Measurements from ENCODE around the gene BORCS5. TPM values are rescaled to one million over a fixed set of nuclear protein-coding genes. Genes with fewer than 3 reads are reported as not detected.
"Not testable (repeated sequence)": the region's sequence is repeated elsewhere in the genome, so short reads cannot be mapped to it uniquely, and the experiment has no call there.

Gene BORCS5
- total RNA-seq, 1 donor from 2014 or later, result 14.4 TPM

- peaks cover 6% of the 10 kb centered on the region for H3K9me3 Mint-ChIP-seq
Observed at GRCh38 chr12:12406762-12407161, 49.9 kb downstream of the BORCS5 start.

GRCh38 chr12:12408265-12408690 lies 51.4 kb downstream of the BORCS5 start:
- no peak for DNase-seq (ENCODE audit: extremely low spot score, unreplicated experiment)
- Mint-ChIP-seq H3K9me3 (peaks cover 6% of the 10 kb centered on the region), H3K27ac (no peak overlapping the region), H3K4me3 (no peak overlapping the region), H3K36me3 (peaks cover 22% of the 10 kb centered on the region), H3K4me1 (ENCODE audit: unreplicated experiment) (peaks cover 9% of the 10 kb centered on the region), H3K27me3 (no peaks in the 10 kb centered on the region)
- TF ChIP-seq CTCF (conservative IDR thresholded peaks at IDR 0.05), result no peak

More at GRCh38 chr12:12406762-12407161, 49.9 kb downstream of the BORCS5 start:
- no peak for TF ChIP-seq CTCF (conservative IDR thresholded peaks at IDR 0.05)
- no peaks in the 10 kb centered on the region for H3K27me3 Mint-ChIP-seq
- H3K27ac Mint-ChIP-seq, result no peak overlapping the region
- peaks cover 11% of the 10 kb centered on the region for H3K4me1 Mint-ChIP-seq (ENCODE audit: unreplicated experiment)
- peaks cover 20% of the 10 kb centered on the region for H3K36me3 Mint-ChIP-seq
- H3K4me3 Mint-ChIP-seq, result no peak overlapping the region
- DNase-seq (ENCODE audit: extremely low spot score, unreplicated experiment), result no peak

- H3K4me3 Mint-ChIP-seq; H3K27ac Mint-ChIP-seq; DNase-seq (ENCODE audit: extremely low spot score, unreplicated experiment); H3K9me3 Mint-ChIP-seq; H3K27me3 Mint-ChIP-seq; H3K4me1 Mint-ChIP-seq (ENCODE audit: unreplicated experiment): not testable (repeated sequence)
- H3K36me3 Mint-ChIP-seq, result peaks cover 22% of the 10 kb centered on the region
Observed at GRCh38 chr12:12409337-12409736, 52.5 kb downstream of the BORCS5 start.

- peaks cover 8% of the 10 kb centered on the region for H3K9me3 Mint-ChIP-seq
- no peak overlapping the region for H3K27ac Mint-ChIP-seq
- DNase-seq (ENCODE audit: extremely low spot score, unreplicated experiment), result no peak
- H3K36me3 Mint-ChIP-seq, result peaks cover 31% of the 10 kb centered on the region
- no peaks in the 10 kb centered on the region for H3K27me3 Mint-ChIP-seq
- TF ChIP-seq CTCF (conservative IDR thresholded peaks at IDR 0.05), result no peak
- H3K4me1 Mint-ChIP-seq (ENCODE audit: unreplicated experiment), result no peaks in the 10 kb centered on the region
- no peak overlapping the region for H3K4me3 Mint-ChIP-seq
Observed at GRCh38 chr12:12415886-12416285, 59.0 kb downstream of the BORCS5 start.

- H3K4me3 Mint-ChIP-seq, result not testable (repeated sequence)
Observed at GRCh38 chr12:12419165-12419564, 62.3 kb downstream of the BORCS5 start.

GRCh38 chr12:12423367-12423766 lies 66.5 kb downstream of the BORCS5 start:
- H3K4me1 Mint-ChIP-seq (ENCODE audit: unreplicated experiment), result no peaks in the 10 kb centered on the region
- no peaks in the 10 kb centered on the region for H3K27me3 Mint-ChIP-seq
- H3K9me3 Mint-ChIP-seq, result no peaks in the 10 kb centered on the region
- H3K4me3 Mint-ChIP-seq, result no peak overlapping the region
- H3K27ac Mint-ChIP-seq, result no peak overlapping the region
- H3K36me3 Mint-ChIP-seq, result peaks cover 34% of the 10 kb centered on the region
- TF ChIP-seq CTCF (conservative IDR thresholded peaks at IDR 0.05), result no peak
- DNase-seq (ENCODE audit: extremely low spot score, unreplicated experiment), result no peak

More at GRCh38 chr12:12419165-12419564, 62.3 kb downstream of the BORCS5 start:
- not testable (repeated sequence) for H3K4me1 Mint-ChIP-seq (ENCODE audit: unreplicated experiment); DNase-seq (ENCODE audit: extremely low spot score, unreplicated experiment); H3K27ac Mint-ChIP-seq; H3K27me3 Mint-ChIP-seq; H3K9me3 Mint-ChIP-seq
- peaks cover 36% of the 10 kb centered on the region for H3K36me3 Mint-ChIP-seq

GRCh38 chr12:12425001-12425400 lies 68.1 kb downstream of the BORCS5 start:
- Mint-ChIP-seq H3K9me3 (no peaks in the 10 kb centered on the region), H3K27ac (no peak overlapping the region), H3K4me1 (ENCODE audit: unreplicated experiment) (no peaks in the 10 kb centered on the region), H3K36me3 (peaks cover 30% of the 10 kb centered on the region), H3K4me3 (no peak overlapping the region), H3K27me3 (no peaks in the 10 kb centered on the region)
- TF ChIP-seq CTCF (conservative IDR thresholded peaks at IDR 0.05), result no peak
- no peak for DNase-seq (ENCODE audit: extremely low spot score, unreplicated experiment)
